ENCODE results near the gene ANKRD29.

Gene ANKRD29

DNA sequence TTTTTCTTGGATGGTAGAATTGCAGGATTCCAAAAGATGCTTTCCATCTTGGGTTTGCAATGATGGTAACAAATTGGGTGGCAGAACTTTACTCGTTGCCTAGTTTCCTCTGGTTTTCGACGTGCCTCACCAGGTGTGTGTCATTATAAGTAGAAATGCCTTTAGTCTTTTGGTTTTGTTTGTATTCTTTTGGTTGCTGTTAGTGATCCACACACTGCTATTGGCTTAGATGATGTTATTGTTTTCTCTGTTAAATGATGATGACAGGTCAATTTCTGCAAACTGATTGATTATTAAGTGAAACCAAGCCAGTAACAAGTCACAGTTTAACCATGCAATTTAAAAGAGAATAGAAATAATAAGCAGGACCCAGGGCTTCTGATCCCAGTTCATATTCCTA lies 20.4 kb upstream of the ANKRD29 start:
- H2BK120ac ChIP-seq (ENCODE audit: low read depth, low read length), result no peak overlapping the region
- H3K18ac ChIP-seq (ENCODE audit: low read length), result no peak overlapping the region
- no peak overlapping the region for H4K5ac ChIP-seq (ENCODE audit: low read length)
- no CpG with 5 or more reads among the region's 3 CpGs for WGBS (ENCODE audit: extremely low coverage, insufficient coverage, low lambda C conversion rate)
- no peaks in the 10 kb centered on the region for H3K79me2 ChIP-seq (ENCODE audit: control insufficient read depth, insufficient read depth, low read length)
- no peak overlapping the region for H3K4ac ChIP-seq (ENCODE audit: low read depth, low read length)
- H3K79me1 ChIP-seq (ENCODE audit: low read length), result no peaks in the 10 kb centered on the region
- no peak for DNase-seq
- no peaks in the 10 kb centered on the region for H3K36me3 ChIP-seq (ENCODE audit: control insufficient read depth, insufficient read depth, low read length)
- H2AK5ac ChIP-seq (ENCODE audit: low read length), result no peak overlapping the region
- H3K4me3 ChIP-seq (ENCODE audit: low read length), result no peak overlapping the region
- H3K27me3 ChIP-seq (ENCODE audit: insufficient read depth, low read length, poor library complexity), result no peaks in the 10 kb centered on the region
- no peak overlapping the region for H3K9ac ChIP-seq (ENCODE audit: low read length)
- H4K8ac ChIP-seq (ENCODE audit: low read depth, low read length), result no peak overlapping the region
- H3K56ac ChIP-seq (ENCODE audit: low read length), result no peak overlapping the region
- H3K23ac ChIP-seq (ENCODE audit: low read length), result no peak overlapping the region
- H3K4me2 ChIP-seq (ENCODE audit: low read length), result no peak overlapping the region
- no peaks in the 10 kb centered on the region for H3K4me1 ChIP-seq (ENCODE audit: control insufficient read depth, low read depth, low read length)
- no peak overlapping the region for H2BK5ac ChIP-seq (ENCODE audit: low read length)
- no peak overlapping the region for H2BK15ac ChIP-seq (replicated peaks; ENCODE audit: low read depth)
- no peak overlapping the region for H3K27ac ChIP-seq (ENCODE audit: low read depth, low read length)

DNA sequence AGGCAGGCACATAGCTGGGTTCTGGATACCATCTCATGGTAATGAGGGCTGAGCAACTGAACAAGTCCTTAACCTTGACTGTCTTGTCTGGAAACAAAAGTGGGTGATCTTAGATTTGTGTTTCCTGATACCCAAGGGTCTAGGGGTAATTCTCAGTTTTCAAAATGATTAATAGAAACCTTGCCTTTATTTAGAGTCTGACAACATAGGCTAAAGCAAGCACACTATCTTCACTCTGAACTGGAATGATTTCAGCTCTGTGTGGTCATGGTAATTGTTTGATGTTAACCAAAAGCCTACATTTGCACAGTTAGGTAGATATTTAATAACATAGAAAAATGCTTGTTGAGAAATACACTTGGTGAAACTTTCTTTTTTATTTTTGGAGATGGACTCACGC lies 19.8 kb upstream of the ANKRD29 start:
- Histone ChIP-seq H3K56ac (ENCODE audit: low read length) (no peak overlapping the region), H2BK120ac (ENCODE audit: low read depth, low read length) (no peak overlapping the region)
- WGBS (ENCODE audit: extremely low coverage, insufficient coverage, low lambda C conversion rate), result no CpG with 5 or more reads among the region's 1 CpG

GRCh38 chr18:23682045-23682444 lies 19.3 kb upstream of the ANKRD29 start:
- Histone ChIP-seq H3K79me1 (ENCODE audit: low read length) (no peaks in the 10 kb centered on the region), H3K27me3 (ENCODE audit: insufficient read depth, low read length, poor library complexity) (no peaks in the 10 kb centered on the region), H3K4me3 (ENCODE audit: low read length) (no peak overlapping the region), H2BK120ac (ENCODE audit: low read depth, low read length) (no peak overlapping the region), H3K36me3 (ENCODE audit: control insufficient read depth, insufficient read depth, low read length) (no peaks in the 10 kb centered on the region), H2BK15ac (replicated peaks; ENCODE audit: low read depth) (no peak overlapping the region), H2BK5ac (ENCODE audit: low read length) (no peak overlapping the region), H3K4me2 (ENCODE audit: low read length) (no peak overlapping the region), H2AK5ac (ENCODE audit: low read length) (no peak overlapping the region), H3K56ac (ENCODE audit: low read length) (no peak overlapping the region), H4K5ac (ENCODE audit: low read length) (no peak overlapping the region), H3K4me1 (ENCODE audit: control insufficient read depth, low read depth, low read length) (no peaks in the 10 kb centered on the region), H4K8ac (ENCODE audit: low read depth, low read length) (no peak overlapping the region), H3K23ac (ENCODE audit: low read length) (no peak overlapping the region), H3K79me2 (ENCODE audit: control insufficient read depth, insufficient read depth, low read length) (no peaks in the 10 kb centered on the region), H3K18ac (ENCODE audit: low read length) (no peak overlapping the region), H3K4ac (ENCODE audit: low read depth, low read length) (no peak overlapping the region), H3K27ac (ENCODE audit: low read depth, low read length) (no peak overlapping the region), H3K9ac (ENCODE audit: low read length) (no peak overlapping the region)
- DNase-seq, result no peak
- no CpG with 5 or more reads among the region's 2 CpGs for WGBS (ENCODE audit: extremely low coverage, insufficient coverage, low lambda C conversion rate)

More for the DNA sequence above, 19.8 kb upstream of the ANKRD29 start:
- Histone ChIP-seq H3K79me1 (ENCODE audit: low read length) (no peaks in the 10 kb centered on the region), H3K18ac (ENCODE audit: low read length) (no peak overlapping the region), H3K4me2 (ENCODE audit: low read length) (no peak overlapping the region), H2BK15ac (replicated peaks; ENCODE audit: low read depth) (no peak overlapping the region), H3K27ac (ENCODE audit: low read depth, low read length) (no peak overlapping the region), H3K9ac (ENCODE audit: low read length) (no peak overlapping the region), H3K4ac (ENCODE audit: low read depth, low read length) (no peak overlapping the region), H3K4me1 (ENCODE audit: control insufficient read depth, low read depth, low read length) (no peaks in the 10 kb centered on the region), H3K23ac (ENCODE audit: low read length) (no peak overlapping the region), H3K79me2 (ENCODE audit: control insufficient read depth, insufficient read depth, low read length) (no peaks in the 10 kb centered on the region), H3K4me3 (ENCODE audit: low read length) (no peak overlapping the region), H4K5ac (ENCODE audit: low read length) (no peak overlapping the region), H2AK5ac (ENCODE audit: low read length) (no peak overlapping the region), H2BK5ac (ENCODE audit: low read length) (no peak overlapping the region), H3K27me3 (ENCODE audit: insufficient read depth, low read length, poor library complexity) (no peaks in the 10 kb centered on the region), H3K36me3 (ENCODE audit: control insufficient read depth, insufficient read depth, low read length) (no peaks in the 10 kb centered on the region), H4K8ac (ENCODE audit: low read depth, low read length) (no peak overlapping the region)
- no peak for DNase-seq

DNA sequence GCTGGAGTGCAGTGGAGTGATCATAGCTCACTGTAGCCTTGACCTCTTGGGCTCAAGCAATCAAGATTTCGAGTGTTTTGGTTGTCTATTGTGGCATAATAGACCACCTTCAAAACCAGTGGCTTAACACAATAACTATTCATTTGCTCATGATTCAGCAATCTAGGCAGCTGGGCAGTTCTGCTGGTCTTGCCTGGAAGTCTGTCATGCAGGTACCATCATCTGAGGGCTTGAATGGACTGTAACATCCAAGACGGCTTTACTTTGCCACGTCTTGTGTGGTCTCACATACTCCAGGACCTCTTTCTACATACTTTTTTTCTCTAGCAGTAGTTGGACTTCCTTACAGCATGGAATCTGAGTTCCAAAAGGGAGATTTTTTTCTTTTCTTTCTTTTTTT lies 13.2 kb upstream of the ANKRD29 start:
- Histone ChIP-seq H2BK5ac (ENCODE audit: low read length) (no peak overlapping the region), H2AK5ac (ENCODE audit: low read length) (no peak overlapping the region), H3K79me1 (ENCODE audit: low read length) (no peaks in the 10 kb centered on the region), H3K23ac (ENCODE audit: low read length) (no peak overlapping the region), H3K9ac (ENCODE audit: low read length) (no peak overlapping the region), H2BK15ac (replicated peaks; ENCODE audit: low read depth) (no peak overlapping the region), H3K4me1 (ENCODE audit: control insufficient read depth, low read depth, low read length) (no peaks in the 10 kb centered on the region), H4K8ac (ENCODE audit: low read depth, low read length) (no peak overlapping the region), H4K5ac (ENCODE audit: low read length) (no peak overlapping the region), H3K79me2 (ENCODE audit: control insufficient read depth, insufficient read depth, low read length) (no peaks in the 10 kb centered on the region), H3K4me2 (ENCODE audit: low read length) (no peak overlapping the region), H3K36me3 (ENCODE audit: control insufficient read depth, insufficient read depth, low read length) (no peaks in the 10 kb centered on the region), H3K56ac (ENCODE audit: low read length) (no peak overlapping the region), H3K27me3 (ENCODE audit: insufficient read depth, low read length, poor library complexity) (no peaks in the 10 kb centered on the region), H3K18ac (ENCODE audit: low read length) (no peak overlapping the region), H3K4me3 (ENCODE audit: low read length) (no peak overlapping the region), H3K27ac (ENCODE audit: low read depth, low read length) (no peak overlapping the region), H3K4ac (ENCODE audit: low read depth, low read length) (no peak overlapping the region), H2BK120ac (ENCODE audit: low read depth, low read length) (no peak overlapping the region)
- no peak for DNase-seq
- no CpG with 5 or more reads among the region's 3 CpGs for WGBS (ENCODE audit: extremely low coverage, insufficient coverage, low lambda C conversion rate)

DNA sequence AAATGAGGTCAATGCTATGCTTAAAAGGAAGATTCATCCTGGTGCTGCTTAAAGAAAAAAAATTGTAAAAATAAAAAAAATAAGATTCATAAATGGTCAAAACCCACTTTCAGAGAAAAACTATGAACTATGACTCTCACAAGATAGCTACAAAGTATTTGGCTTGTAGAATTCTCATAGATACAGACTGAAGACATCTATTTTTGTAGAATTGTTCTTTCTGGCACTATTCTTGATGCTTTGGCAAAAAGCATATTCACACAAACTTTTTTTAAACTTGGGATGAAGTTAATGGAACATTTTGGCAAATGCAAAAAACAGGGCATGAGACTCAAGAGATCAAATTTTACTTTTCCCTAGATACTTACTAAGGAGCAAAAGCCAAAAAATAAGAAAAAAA lies 12.5 kb upstream of the ANKRD29 start:
- no peak overlapping the region for H3K4me3 ChIP-seq (ENCODE audit: low read length)
- H3K27me3 ChIP-seq (ENCODE audit: insufficient read depth, low read length, poor library complexity), result no peaks in the 10 kb centered on the region
- H3K9ac ChIP-seq (ENCODE audit: low read length), result no peak overlapping the region
- H3K4ac ChIP-seq (ENCODE audit: low read depth, low read length), result no peak overlapping the region
- no peak overlapping the region for H3K18ac ChIP-seq (ENCODE audit: low read length)
- H3K23ac ChIP-seq (ENCODE audit: low read length), result no peak overlapping the region
- no peaks in the 10 kb centered on the region for H3K79me1 ChIP-seq (ENCODE audit: low read length)
- H2AK5ac ChIP-seq (ENCODE audit: low read length), result no peak overlapping the region
- H3K79me2 ChIP-seq (ENCODE audit: control insufficient read depth, insufficient read depth, low read length), result no peaks in the 10 kb centered on the region
- no peak overlapping the region for H4K5ac ChIP-seq (ENCODE audit: low read length)
- H2BK120ac ChIP-seq (ENCODE audit: low read depth, low read length), result no peak overlapping the region
- H2BK5ac ChIP-seq (ENCODE audit: low read length), result no peak overlapping the region
- H3K27ac ChIP-seq (ENCODE audit: low read depth, low read length), result no peak overlapping the region
- H4K8ac ChIP-seq (ENCODE audit: low read depth, low read length), result no peak overlapping the region
- no peaks in the 10 kb centered on the region for H3K36me3 ChIP-seq (ENCODE audit: control insufficient read depth, insufficient read depth, low read length)
- no peak overlapping the region for H3K56ac ChIP-seq (ENCODE audit: low read length)
- H2BK15ac ChIP-seq (replicated peaks; ENCODE audit: low read depth), result no peak overlapping the region
- DNase-seq, result no peak
- H3K4me1 ChIP-seq (ENCODE audit: control insufficient read depth, low read depth, low read length), result no peaks in the 10 kb centered on the region
- H3K4me2 ChIP-seq (ENCODE audit: low read length), result no peak overlapping the region

- Histone ChIP-seq H4K8ac (ENCODE audit: low read depth, low read length) (no peak overlapping the region), H3K27me3 (ENCODE audit: insufficient read depth, low read length, poor library complexity) (no peaks in the 10 kb centered on the region), H2AK5ac (ENCODE audit: low read length) (no peak overlapping the region), H3K79me1 (ENCODE audit: low read length) (no peaks in the 10 kb centered on the region), H3K4me3 (ENCODE audit: low read length) (no peak overlapping the region), H3K79me2 (ENCODE audit: control insufficient read depth, insufficient read depth, low read length) (no peaks in the 10 kb centered on the region), H3K4me2 (ENCODE audit: low read length) (no peak overlapping the region), H2BK15ac (replicated peaks; ENCODE audit: low read depth) (no peak overlapping the region), H3K18ac (ENCODE audit: low read length) (no peak overlapping the region), H3K23ac (ENCODE audit: low read length) (no peak overlapping the region), H4K5ac (ENCODE audit: low read length) (no peak overlapping the region), H3K27ac (ENCODE audit: low read depth, low read length) (no peak overlapping the region), H3K4me1 (ENCODE audit: control insufficient read depth, low read depth, low read length) (no peaks in the 10 kb centered on the region), H2BK120ac (ENCODE audit: low read depth, low read length) (no peak overlapping the region), H3K4ac (ENCODE audit: low read depth, low read length) (no peak overlapping the region), H2BK5ac (ENCODE audit: low read length) (no peak overlapping the region), H3K56ac (ENCODE audit: low read length) (no peak overlapping the region), H3K9ac (ENCODE audit: low read length) (no peak overlapping the region), H3K36me3 (ENCODE audit: control insufficient read depth, insufficient read depth, low read length) (no peaks in the 10 kb centered on the region)
- no CpG with 5 or more reads among the region's 1 CpG for WGBS (ENCODE audit: extremely low coverage, insufficient coverage, low lambda C conversion rate)
- DNase-seq, result no peak
Observed at GRCh38 chr18:23673725-23674124, 11.0 kb upstream of the ANKRD29 start.

Data from mesendoderm (in vitro differentiated cells).